DOHH2 (cell line): ENCODE data around the gene SMCO4.

Experiments used
- CTCF ChIP-seq: fragments of 200-600 bp; sonication (generic); IDR thresholded peaks from one replicate; pipeline ENCODE4 v1.5.1; 2014; ENCODE audit warnings: antibody characterized with exemption, mild to moderate bottlenecking, low read depth, low read length; ENCODE audit not compliant: poor library complexity, severe bottlenecking
- EZH2phosphoT487 ChIP-seq: fragments of 200-600 bp; sonication (generic); IDR thresholded peaks from 2 replicates; pipeline ENCODE4 v1.6.1; 2017; ENCODE audit warnings: borderline replicate concordance, mild to moderate bottlenecking, antibody characterized with exemption, low read length, moderate library complexity, mixed read lengths

DNA sequence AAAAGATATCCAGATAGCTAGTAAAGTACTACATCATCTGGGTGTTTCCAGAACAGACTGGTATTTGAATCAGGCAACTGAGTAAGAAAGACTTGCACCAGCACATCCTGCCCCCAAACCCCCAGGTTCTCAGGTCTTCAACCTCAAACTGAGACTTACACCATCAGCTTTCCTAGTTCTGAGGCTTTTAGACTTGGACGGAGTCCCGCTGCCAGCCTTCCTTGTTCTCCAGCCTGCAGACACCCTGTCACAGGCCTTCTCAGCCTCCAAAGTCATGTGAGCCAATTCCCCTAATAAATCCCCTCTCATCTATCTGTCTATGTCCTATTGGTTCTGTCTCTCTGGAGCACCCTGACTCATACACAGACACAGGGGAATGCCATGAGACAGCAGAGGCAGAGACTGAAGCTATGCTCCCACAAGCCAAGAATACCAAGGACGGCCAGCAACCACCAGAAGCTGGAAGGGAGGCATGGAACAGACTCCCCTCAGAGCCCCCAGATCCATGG, 10.9 kb downstream of the SMCO4 start:
- TF ChIP-seq CTCF, result no peak
- TF ChIP-seq EZH2phosphoT487, result no peak
